M059J (cell line): ENCODE data around the gene TPST1. TPM values are rescaled to one million over a fixed set of nuclear protein-coding genes. Genes with fewer than 3 reads are reported as not detected.
"Not testable (repeated sequence)": the region's sequence is repeated elsewhere in the genome, so short reads cannot be mapped to it uniquely, and the experiment has no call there.

Experiments
- DNase-seq: peaks from one replicate; pipeline ENCODE4 v3.0.0-alpha.2; 2012; ENCODE audit warnings: low read depth
- total RNA-seq: library from RNA; depleted of rRNA; stranded (reverse); fragments of >200 nt; shearing (Covaris generic); gene quantifications from 2 replicates; pipeline ENCODE4 v1.2.3, GENCODE V29; 2014; rRNA removed

Gene TPST1
- 44.2 and 61.0 TPM in 2 replicates for total RNA-seq

DNA sequence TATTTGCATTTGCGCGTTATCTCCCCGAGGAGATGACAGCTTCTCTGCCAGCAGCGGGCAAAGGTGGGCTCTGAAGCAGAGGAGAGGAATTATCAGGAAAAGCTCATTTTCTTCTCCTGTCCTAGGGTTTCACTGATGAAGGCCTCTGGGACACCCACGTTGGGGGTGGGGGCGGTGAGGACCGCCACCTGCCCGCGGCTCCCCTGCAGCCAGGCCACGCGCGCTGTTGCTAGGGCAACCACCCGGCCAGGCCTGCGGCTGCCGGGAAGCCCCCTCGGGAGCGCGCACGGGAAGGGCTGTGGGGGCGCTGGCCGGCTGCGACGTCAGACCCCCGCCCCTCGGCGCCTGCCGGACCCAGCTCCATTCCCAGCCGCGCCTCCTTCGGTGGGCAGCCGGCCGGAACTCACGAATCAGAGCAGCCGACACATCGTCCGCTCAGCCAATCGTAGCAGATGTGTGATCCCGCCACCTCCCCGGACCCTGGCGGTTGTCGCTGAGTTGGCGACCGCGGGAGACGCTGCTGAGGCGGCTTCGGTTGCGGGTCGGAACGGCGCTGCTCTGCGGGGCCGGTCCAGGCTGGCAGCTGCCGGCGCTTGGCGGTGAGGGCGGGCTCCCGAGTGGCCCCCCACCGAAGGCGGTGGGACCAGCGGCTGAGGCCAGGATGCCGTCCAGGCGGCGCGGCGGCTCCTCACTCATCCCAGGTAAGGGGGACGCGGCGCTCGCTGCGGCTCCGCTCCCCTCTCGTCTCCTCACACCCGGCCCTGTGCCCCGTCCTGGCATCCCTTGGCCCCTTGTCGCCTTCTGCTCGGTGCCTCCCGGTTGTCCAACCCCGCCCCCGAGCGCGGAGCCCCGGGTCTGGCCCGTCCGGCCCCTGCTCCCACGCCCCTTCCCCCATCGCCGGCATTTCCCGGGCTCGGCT, at the start of gene TPST1:
Gene TPST1 (plus strand): TSS at position 513 of the 919 bp plus-strand sequence. CDS start 35,092 bp downstream, outside the sequence.
- peak; percentile 82 for DNase-seq

DNA sequence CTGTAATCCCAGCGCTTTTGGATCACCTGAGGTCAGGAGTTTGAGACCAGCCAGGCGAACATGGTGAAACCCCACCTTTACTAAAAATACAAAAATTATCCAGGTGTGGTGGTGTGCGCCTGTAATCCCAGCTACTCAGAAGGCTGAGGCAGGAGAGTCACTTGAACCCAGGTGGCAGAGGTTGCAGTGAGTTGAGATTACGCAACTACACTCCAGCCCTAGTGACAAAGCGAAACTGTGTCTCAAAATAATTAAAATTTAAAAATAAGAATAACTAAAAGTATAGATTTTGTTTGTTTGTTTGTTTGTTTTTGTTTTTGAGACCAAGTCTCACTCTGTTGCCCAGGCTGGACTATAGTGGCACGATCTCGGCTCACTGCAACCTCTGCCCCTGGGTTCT, 49.1 kb upstream of the TPST1 start:
- not testable (repeated sequence) for DNase-seq

DNA sequence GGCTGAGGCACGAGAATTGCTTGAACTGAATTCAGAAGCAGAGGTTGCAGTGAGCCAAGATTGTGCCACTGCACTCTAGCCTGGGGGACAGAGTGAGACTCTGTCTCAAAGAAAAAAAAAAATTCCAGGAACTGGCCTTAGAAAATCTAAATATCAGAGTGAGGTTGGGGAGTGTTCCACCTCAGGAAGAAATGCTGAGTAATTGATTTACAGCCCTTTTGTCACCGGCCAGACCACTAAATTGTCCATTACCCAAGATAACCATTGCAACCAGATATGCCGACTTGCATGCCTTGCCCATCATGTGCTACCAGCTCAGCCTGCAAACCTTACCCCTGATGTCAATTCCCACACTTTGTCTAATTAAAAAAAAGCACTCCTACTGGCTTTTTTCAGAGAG, 48.1 kb upstream of the TPST1 start:
- DNase-seq, result peak; percentile 57

DNA sequence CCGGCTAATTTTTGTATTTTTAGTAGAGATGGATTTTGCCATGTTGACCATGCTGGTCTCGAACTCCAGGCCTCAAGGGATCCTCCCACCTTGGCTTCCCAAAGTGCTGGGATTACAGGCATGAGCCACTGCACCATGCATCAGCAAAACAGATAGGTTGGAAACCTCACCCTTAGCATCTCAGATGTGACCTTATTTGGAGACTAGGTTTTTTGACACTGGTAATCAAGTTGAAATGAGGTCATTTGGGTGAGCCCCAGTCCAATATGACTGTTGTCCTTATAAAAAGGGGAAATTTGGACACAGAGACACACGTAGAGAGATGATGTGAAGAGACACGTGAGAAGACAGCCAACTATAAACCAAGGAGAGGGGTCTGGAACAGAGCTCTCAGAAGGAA, 42.5 kb upstream of the TPST1 start:
- DNase-seq, result no peak

DNA sequence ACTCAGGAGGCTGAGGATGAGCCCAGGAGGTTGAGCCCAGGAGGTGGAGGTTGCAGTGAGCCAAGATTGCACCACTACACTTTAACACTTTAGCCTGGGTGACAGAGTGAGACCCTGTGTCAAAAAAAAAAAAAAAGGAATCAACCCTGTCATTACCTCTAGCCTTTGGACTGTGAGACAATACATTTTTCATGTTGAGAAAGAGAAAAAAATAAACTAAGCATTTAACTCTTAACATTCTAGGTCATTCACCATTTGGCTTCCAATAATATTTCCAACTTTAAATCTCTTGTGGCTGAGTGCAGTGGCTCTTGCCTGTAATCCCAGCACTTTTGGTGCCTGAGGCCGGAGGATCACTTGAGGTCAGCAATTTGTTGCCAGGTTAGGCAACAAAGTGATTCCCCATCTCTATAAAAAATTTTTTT, 41.9 kb upstream of the TPST1 start:
- DNase-seq, result peak; percentile 54

DNA sequence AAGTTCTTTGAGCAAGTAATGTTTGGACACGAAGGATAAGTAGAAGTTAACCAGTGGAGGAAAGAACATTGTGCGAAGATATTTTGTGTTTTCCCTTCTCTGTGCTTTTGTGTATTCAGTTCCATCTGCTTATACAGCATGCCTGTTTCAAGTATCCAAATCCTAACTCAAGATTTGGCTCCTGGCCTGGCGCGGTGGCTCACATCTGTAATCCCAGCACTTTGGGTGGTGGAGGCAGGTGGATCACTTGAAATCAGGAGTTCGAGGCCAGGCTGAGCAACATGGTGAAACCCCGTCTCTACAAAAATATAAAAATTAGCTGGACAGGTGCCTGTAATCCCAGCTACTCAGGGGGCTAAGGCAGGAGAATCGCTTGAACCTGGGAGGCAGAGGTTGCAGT, 40.8 kb upstream of the TPST1 start:
- DNase-seq, result no peak

DNA sequence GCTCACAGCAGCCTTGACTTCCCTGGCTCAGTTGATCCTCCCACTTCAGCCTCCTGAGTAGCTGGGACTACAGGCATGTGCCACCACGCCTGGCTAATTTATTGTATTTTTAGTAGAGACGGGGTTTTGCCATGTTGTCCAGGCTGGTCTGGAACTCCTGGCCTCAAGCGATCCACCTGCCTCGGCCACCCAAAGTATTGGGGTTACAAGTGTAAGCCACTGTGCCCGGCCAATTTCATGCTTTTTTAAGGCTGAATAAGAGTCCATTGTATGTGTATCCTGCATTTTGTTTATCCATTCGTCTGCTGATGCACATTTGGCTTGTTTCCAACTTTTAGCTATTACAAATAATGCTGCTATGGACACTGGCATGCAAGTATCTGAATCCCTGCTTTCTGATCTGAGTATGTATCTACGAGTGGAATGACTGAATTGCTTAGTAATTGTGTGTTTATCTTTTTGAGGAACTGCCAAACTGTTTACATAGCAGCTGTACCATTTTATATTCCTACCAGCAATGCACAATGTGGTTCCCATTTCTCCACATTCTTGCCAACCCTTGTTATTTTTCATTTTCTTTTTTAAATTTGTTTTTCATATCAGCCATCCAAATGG, 37.3 kb upstream of the TPST1 start:
- peak; percentile 83 for DNase-seq

DNA sequence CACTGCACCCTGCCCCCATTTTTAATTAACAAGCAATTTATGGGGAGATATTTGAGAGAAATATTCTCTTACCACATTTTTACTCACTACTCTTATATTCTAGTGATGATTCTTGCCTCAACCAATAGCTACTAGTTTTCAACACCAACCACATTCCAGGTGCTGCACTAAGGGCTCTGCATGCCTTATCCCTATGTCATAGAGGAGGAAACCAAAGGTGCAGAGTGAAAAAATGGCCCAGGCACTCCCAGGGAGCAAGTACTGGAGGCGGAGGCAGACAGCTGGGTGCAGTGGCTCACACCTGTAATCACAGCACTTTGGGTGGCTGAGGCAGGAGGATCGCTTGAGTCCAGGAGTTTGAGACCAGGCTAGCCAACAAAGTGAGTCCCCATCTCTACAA, 35.5 kb upstream of the TPST1 start:
- DNase-seq, result no peak

DNA sequence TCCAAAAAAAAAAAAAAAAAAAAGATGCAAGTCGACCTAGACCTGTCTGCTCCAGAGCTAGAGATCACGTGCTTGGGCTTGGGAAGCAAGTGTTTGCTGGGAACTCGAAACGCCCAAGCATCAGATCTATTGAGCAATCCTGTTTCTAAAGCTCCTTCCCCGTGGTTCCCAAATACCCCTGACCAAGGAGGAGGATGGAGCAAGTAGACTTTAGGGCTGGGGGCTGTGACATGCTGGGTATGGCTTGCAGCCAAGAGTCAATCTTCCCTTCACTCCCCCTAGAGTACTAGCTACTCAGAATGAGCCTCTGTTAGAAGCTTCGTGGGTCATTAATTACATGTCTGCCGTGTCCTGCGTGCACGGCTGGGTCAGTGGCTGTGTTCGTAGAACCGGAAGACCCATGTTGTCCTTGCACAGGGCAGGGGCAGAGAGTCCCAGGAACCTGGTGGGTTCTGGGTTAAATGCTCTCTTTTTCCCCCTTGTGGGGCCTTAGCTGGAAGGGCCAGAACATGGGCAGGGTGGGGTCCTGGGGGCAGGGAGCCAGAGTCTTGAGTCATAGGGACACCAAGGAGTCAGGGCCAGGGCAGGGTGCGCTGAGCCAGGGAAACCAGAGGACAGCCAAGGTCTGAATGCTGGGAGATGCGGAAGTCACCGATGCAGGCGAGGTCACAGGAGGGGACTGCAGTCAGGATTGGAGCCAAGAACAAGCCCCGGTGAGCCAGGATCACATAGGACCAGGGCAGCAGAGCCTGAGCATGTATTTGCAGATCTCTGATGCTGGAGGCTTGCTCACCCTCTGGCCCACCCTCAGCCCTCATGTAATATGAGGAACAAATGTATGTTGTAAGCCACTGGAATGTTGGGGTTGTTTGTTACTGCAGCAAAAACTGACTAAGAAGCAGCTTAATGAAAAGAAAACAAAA, 34.6 kb upstream of the TPST1 start:
- DNase-seq, result no peak

DNA sequence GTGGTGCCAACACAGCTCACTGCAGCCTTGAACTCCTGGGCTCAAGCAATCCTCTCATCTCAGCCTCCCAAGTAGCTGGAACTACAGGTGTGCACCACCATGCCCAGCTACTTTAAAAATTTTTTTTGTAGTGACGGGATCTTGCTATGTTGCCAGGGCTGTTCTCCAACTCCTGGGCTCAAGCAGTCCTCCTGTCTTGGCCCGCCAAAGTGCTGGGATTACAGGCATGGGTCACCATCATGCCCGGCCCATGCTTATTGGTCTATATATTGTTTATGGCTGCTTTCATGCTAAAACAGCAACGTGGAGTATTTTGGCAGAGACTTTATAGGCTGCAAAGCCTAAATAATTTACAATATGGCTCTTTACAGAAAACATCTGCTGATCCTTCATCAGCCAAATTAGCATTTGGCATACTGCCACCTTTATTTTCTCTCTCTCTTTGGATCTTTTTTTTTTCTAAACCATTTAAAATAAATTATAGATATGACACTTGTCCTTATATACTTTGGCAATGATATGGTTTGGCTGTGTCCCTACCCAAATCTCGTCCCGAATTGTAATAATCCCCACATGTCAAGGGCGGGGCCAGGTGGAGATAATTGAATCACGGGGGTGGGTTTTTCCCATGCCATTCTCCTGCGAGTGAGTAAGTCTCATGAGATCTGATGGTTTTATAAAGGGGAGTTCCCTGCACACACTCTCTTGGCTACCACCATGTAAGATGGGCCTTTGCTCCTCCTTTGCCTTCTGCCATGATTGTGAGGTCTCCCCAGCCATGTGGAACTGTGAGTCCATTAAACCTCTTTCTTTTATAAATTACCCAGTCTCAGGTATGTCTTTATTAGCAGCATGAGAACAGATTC, 32.4 kb upstream of the TPST1 start:
- not testable (repeated sequence) for DNase-seq

DNA sequence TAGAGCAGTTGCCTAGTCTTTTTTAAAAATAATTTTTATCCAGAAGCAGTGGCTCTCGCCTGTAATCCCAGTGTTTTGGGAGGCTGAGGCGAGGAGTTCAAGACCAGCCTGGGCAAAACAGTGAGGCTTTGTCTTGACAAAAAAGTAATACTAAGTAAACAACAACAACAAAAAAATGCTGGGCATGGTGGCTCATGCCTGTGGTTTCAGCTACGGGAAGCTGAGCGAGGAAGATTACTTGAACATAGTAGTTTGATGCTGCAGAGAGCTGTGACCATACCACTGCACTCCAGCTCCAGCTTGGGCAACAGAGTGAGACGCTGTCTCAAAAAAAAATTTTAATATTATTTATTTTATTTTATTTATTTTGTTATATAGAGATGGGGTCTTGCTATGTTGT, 31.3 kb upstream of the TPST1 start:
- no peak for DNase-seq

DNA sequence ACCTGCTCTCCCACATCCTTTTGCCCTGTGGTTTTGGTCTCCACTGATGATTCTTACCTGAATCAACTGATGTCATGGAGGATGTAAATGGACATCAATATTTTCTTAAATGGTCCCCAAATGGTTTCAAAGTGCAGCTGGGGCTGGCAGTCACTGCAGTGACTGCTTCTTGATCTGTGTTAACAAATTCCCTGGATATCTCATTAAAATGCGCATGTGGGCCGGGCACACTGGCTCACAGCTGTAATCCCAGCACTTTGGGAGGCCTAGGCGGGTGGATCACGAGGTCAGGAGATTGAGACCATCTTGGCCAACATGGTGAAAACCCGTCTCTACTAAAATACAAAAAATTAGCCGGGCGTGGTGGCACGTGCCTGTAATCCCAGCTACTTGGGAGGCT, 30.1 kb upstream of the TPST1 start:
- not testable (repeated sequence) for DNase-seq

DNA sequence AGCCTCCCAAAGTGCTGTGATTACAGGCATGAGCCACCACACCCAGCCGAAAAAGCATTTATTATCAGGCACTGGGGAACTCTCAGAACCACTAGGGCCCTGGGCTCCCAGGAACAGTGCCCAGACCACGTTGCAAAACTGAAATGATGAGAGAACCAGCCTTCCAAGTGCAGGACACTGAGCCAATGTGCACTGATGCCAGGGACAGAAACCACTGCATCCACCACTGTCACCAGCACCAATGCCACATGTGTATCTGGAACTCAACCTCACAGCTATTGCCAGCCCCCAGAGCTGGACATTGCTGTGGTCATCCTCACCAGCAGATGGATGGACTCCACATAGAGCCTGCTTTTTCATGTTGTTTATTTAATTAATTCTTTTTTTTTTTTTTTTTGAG, 28.2 kb upstream of the TPST1 start:
- DNase-seq, result no peak

DNA sequence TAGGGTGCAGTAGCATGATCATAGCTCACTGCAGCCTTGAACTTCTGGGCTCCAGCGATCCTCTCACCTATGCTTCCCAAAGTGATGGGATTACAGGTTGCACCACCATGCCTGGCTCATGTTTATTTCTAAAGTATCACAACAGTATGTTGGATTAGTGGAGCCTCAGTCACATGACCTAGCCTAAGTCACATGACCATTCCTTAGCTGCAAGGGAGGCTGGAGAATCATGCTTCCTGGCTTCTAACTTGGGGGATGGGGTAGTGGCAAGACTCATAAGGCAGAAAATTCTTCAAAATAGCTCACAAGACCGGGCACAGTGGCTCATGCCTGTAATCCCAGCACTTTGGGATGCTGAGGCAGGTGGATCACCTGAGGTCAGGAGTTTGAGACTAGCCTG, 26.9 kb upstream of the TPST1 start:
- DNase-seq, result no peak

DNA sequence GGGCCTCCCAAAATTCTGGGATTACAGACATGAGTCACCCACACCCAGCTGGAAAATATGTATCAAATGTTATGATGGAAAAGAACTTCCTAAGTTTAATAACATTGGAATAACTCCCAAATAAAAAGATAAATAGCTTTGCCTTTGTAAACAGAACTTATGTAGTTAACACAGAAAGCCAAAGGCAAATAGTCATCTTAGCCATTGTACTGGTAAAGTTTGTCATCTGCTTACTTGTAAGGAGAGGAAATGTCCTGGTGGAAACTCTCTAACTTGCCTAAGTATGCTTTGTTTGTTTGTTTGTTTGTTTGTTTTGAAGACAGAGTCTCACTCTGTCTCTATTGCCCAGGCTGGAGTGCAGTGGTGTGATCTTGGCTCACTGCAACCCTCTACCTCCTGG, 23.8 kb upstream of the TPST1 start:
- DNase-seq, result no peak

DNA sequence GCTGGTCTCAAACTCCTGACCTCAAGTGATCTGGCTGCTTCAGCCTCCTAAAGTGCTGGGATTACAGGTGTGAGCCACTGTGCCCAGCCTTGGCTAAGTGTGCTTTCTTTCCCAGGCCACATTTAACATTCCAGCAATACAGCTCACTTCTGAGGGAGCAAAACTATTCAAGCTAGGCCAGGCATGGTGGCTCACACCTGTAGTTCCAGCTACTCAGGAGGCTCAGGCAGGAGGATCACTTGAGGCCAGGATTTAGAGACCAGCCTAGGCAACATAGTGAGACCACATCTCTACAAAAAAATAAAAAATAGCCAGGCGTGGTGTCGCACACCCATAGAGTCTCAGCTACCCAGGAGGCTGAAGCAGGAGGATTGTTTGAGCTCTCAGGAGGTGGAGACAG, 23.3 kb upstream of the TPST1 start:
- DNase-seq, result no peak

DNA sequence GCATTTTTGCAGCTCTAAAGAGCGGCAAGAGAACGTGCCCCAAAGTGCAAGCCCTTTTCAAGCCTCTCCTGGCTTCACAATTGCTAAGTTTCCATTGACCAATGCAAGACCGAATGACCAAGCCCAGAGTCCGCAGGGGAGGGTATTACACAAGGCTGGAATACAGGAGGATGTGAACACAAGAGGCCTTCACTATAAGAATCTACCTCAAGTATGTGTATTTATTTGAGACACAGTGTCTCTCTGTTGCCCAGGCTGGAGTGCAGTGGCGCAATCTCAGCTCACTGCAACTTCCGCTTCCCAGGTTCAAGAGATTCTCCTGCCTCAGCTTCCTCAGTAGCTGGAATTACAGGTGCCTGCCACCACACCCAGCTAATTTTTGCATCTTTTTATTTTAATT, 22.2 kb upstream of the TPST1 start:
- DNase-seq, result no peak

DNA sequence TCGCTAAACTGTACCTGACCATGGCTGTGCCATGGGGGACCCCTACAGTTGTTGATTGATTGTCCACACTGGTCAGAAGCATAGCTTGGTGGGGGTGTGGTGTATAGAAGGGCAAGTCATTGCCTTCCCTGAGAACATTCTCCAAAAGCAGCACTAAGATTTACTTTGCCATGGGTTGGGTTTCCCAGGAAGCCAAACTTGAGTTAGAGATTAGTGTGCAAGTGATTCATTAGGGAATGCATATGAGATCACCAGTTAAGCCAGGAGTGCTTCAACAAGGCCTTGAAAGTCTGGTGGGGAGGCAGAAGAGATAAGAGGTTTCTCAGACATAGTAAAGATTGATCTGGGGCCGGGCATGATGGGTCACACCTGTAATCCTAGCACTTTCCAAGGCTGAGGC, 21.4 kb upstream of the TPST1 start:
- DNase-seq, result peak; percentile 86

DNA sequence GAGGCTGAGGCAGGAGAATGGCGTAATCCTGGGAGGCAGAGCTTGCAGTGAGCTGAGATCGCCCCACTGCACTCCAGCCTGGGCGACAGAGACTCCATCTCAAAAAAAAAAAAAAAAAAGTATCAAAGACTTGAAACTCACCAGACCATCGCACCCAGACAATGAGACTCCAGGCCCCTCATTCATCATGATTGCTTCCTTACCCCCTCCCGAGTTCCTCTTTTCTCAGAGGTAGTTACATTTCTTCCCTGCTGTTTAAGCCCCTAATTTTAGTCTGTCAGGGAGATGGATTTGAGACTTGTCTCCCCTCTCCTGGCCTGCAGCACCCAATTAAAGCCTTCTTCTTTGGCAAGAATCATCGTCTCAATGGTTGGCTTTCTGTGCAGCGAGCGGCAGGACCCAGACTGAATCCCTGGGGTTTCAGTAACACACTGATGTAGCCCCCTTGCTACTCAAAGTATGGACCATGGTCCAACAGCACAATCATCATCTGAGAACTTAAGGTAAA, 19.4 kb upstream of the TPST1 start:
- DNase-seq, result no peak

DNA sequence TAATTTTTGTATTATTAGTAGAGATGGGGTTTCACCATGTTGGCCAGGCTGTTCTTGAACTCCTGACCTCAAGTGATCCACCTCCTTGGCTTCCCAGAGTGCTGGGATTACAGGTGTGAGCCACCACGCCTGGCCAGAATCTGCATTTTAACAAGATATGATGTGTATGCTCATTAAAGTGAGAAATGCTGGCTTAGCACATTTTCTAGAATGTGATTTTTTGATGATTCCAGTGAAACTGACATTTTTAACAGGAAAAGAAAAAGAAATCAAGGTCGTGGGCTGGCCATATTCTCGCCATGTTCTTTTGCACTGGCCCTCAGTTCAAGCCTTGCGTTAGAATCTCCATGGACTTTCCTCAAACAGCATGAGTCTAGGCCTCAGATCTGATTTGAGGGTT, 18.1 kb upstream of the TPST1 start:
- DNase-seq, result no peak

DNA sequence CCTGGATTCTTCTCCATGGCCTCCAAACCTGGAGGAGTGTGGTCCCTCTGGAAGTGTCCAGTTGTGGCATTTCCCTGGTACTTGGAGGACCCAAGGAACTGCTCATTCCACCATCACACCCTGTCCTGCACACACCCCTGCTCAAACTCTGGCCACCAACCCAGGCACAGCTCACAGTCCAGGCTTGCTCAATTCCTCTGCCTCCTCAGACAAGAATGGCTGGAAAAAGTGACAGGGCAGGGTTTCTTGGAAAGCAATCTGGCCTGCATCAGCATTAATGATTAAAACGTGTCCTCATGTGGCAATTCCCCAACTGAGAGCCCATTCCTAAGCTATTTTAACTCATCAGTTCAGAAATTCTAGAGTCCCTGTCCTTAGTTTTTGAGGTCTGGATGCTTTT, 17.2 kb upstream of the TPST1 start:
- DNase-seq, result no peak
